Measurements from ENCODE around the gene PRAMEF13.
"Not testable (repeated sequence)": the region's sequence is repeated elsewhere in the genome, so short reads cannot be mapped to it uniquely, and the experiment has no call there.

DNA sequence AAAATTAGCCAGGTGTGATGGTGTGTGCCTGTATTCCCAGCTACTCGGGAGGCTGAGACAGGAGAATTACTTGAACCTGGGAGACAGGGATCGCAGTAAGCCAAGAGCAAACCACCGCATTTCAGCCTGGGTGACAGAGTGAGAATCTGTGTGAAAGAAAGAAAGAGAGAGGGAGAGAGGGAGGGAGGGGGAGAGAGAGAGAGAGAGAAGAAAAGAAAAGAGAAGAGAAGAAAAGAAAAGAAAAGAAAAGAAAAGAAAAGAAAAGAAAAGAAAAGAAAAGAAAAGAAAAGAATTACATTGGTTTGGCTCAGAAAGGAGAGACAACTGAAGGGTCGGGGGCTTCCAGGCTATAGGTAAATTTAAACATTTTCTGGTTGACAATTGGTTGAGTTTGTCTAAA lies 38.4 kb upstream of the PRAMEF13 start:
- TF ChIP-seq CTCF (IDR thresholded peaks at IDR 0.05; ENCODE audit: insufficient read depth, low read length, poor library complexity, severe bottlenecking); EZH2phosphoT487 (conservative IDR thresholded peaks at IDR 0.05; ENCODE audit: low read length): not testable (repeated sequence)
